Spleen (tissue), 7 donors: ENCODE data around the gene ADGRD1.

ENCODE experiments used
- CTCF ChIP-seq, 11 experiments: fragments of 200-600 bp in 7 of 11; fragments of 450-650 bp in 4 of 11; sonication (generic) in 4 of 11; IDR thresholded peaks in 8 of 11; conservative IDR thresholded peaks in 3 of 11; 1 replicate in 7 of 11; 2 replicates in 4 of 11; pipeline versions ENCODE4 v1.4.0 to v1.8.0; 2016 to 2021; ENCODE audit warnings: antibody characterized with exemption in 11 of 11, inconsistent platforms in 4 of 11, mild to moderate bottlenecking in 1 of 11
- POLR2A ChIP-seq, 3 donors: fragments of 450-650 bp; IDR thresholded peaks; one replicate each; pipeline ENCODE4 v1.5.1; 2017; ENCODE audit warnings: antibody characterized with exemption in 3 of 3, mild to moderate bottlenecking in 1 of 3
- POLR2AphosphoS5 ChIP-seq, 3 donors: sonication (generic); formaldehyde crosslinking; IDR thresholded peaks; one replicate each; pipeline ENCODE4 v1.5.1; 2017; ENCODE audit warnings: antibody characterized with exemption in 3 of 3
- donor health status: DM: no; HTN: no; CAD: no; lungs with moderate emphysema.
- donor health status: DM: no; HTN: no; CAD: no.
- donor health status: DM: no; HTN: no; CAD: no.

GRCh38 chr12:131174901-131175300, 221.2 kb downstream of the ADGRD1 start:
- TF ChIP-seq POLR2A (IDR thresholded peaks at IDR 0.05) (no peak), CTCF (IDR thresholded peaks at IDR 0.05 in 8 of 11, conservative IDR thresholded peaks at IDR 0.05 in 3 of 11) (no peak), POLR2AphosphoS5 (IDR thresholded peaks at IDR 0.05) (no peak)
